ENCODE results near the gene MYO6. TPM values are rescaled to one million over a fixed set of nuclear protein-coding genes. Genes with fewer than 3 reads are reported as not detected.
"Not testable (repeated sequence)": the region's sequence is repeated elsewhere in the genome, so short reads cannot be mapped to it uniquely, and the experiment has no call there.

MYO6 gene
- total RNA-seq, result 10 to 100 TPM; 11.1 to 27.1 (median 15.6) TPM
- polyA plus RNA-seq, result 10 to 100 TPM; 15.1 to 19.1 (median 16.7) TPM
- long read RNA-seq, donor 1, result 0 reads
- long read RNA-seq, donor 2, partial matches to known transcripts, result 6 of 6 reads
- long read RNA-seq, donor 2, other reads (novel, unspliced or antisense), result 0 of 6 reads
- long read RNA-seq, donor 3, result 0 reads
- long read RNA-seq, donor 4, partial matches to known transcripts, result 14 of 16 reads
- long read RNA-seq, donor 4, other reads (novel, unspliced or antisense), result 2 of 16 reads
- long read RNA-seq, donor 5, partial matches to known transcripts, result 7 of 48 reads
- long read RNA-seq, donor 5, other reads (novel, unspliced or antisense), result 41 of 48 reads
- long read RNA-seq, donor 6, partial matches to known transcripts, result 5 of 5 reads
- long read RNA-seq, donor 6, other reads (novel, unspliced or antisense), result 0 of 5 reads
- long read RNA-seq, donor 7, result 0 reads
- long read RNA-seq, donor 8, partial matches to known transcripts, result 7 of 7 reads
- long read RNA-seq, donor 8, other reads (novel, unspliced or antisense), result 0 of 7 reads
- long read RNA-seq, donor 9, partial matches to known transcripts, result 7 of 7 reads
- long read RNA-seq, donor 9, other reads (novel, unspliced or antisense), result 0 of 7 reads
- long read RNA-seq, donor 10, result 0 reads

DNA sequence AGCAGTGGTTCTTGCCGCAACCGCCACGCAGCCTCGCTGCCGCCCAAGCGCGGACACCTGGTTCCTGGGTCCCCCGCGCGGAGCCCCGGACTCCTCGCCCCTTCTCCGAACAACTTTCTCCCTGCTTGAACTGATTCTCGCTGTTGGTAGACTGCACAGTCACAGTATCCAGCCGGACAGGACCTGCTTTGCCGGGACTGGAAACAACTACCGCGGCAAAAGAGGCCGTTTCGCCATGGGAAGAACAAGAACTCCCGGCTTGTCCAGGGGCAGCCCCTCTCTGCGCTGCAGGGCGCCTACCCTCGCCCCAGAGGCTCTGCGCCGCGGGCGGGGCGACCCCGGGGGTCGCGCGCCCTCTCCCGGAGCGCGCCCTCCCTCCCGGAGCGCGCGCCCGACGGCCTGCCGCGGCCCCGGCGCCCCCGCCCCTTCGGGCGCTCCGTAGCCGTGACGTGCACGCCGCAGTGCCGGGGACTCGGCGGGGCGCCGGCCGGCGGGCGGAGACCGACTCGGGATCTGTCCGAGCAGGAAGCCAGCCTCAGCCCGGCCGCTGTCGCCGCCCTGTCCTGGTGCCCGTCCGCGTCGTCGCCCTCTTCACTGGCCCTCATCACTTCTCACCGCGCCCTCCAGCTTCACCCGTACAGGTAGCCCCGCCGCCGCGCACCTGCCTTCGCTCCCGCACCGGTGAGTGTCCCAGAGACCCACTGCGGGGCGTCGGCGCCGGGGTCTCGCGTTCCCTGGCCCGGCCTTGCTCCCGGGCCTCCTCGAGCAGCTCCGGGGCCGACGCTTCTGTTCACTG, at the start of gene MYO6:
Gene MYO6, plus strand, starts transcription at position 497 of the 796 bp plus-strand sequence. CDS start 68,309 bp downstream, outside the sequence.
- intact Hi-C loops (cut with DNase I), result loop anchor here in 1 of 2 donors (5.0 kb wide), 1 partner anchor 107 kb away; no protein-coding TSS in a partner anchor
- TF ChIP-seq POLR2A (IDR thresholded peaks at IDR 0.05), result peak; percentile 84 to 88
- TF ChIP-seq, protein P1, sequence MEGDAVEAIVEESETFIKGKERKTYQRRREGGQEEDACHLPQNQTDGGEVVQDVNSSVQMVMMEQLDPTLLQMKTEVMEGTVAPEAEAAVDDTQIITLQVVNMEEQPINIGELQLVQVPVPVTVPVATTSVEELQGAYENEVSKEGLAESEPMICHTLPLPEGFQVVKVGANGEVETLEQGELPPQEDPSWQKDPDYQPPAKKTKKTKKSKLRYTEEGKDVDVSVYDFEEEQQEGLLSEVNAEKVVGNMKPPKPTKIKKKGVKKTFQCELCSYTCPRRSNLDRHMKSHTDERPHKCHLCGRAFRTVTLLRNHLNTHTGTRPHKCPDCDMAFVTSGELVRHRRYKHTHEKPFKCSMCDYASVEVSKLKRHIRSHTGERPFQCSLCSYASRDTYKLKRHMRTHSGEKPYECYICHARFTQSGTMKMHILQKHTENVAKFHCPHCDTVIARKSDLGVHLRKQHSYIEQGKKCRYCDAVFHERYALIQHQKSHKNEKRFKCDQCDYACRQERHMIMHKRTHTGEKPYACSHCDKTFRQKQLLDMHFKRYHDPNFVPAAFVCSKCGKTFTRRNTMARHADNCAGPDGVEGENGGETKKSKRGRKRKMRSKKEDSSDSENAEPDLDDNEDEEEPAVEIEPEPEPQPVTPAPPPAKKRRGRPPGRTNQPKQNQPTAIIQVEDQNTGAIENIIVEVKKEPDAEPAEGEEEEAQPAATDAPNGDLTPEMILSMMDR (IDR thresholded peaks at IDR 0.05), result no peak
- no peaks in the 10 kb centered on the region for H3K36me3 ChIP-seq (replicated peaks in 1 of 2)
- peaks cover 0 to 12% of the 10 kb centered on the region in 2 donors for H3K4me1 ChIP-seq (replicated peaks in 1 of 2)
- peak within 1 kb of the TSS; percentile 46 to 94 (median 90) for H3K4me3 ChIP-seq
- H3K9me3 ChIP-seq (replicated peaks in 1 of 3), result no peaks in the 10 kb centered on the region
- DNase-seq, result peak; percentile 69 to 79 (median 75)
- H3K27me3 ChIP-seq, result no peaks in the 10 kb centered on the region
- H3K27ac ChIP-seq, result peak within 1 kb of the TSS; percentile 45 to 91 (median 77)
- WGBS, 4 donors, result 1% methylated on average over 14 to 97 of the region's 97 CpGs; no CpG with 5 or more reads in 1 of the 4 donors

DNA sequence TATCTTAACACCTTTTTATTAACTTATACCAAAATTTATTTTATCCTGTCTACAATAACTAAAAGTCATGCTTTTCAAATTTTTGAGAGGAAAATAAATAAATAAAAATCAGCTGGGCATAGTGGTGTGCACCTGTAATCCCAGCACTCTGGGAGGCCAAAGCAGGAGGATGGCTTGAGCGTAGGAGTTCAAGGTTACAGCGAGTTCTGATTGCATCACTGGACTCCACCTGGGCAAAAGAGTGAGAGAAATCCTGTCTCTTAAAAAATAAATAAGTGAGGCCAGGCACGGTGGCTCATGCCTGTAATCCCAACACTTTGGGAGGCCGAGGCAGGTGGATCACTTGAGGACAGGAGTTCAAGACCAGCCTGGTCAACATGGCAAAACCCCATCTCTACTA, 40.7 kb upstream of the MYO6 start:
- WGBS, 4 donors, result 91 to 98% (median 96%) methylated on average over 4 of the region's 4 CpGs
- H3K4me3 ChIP-seq; intact Hi-C loops (cut with DNase I); H3K4me1 ChIP-seq (replicated peaks in 1 of 2); H3K9me3 ChIP-seq (replicated peaks in 1 of 3); H3K27ac ChIP-seq; H3K27me3 ChIP-seq; DNase-seq: not testable (repeated sequence)
- peaks cover 0 to 32% of the 10 kb centered on the region in 2 donors for H3K36me3 ChIP-seq (replicated peaks in 1 of 2)

DNA sequence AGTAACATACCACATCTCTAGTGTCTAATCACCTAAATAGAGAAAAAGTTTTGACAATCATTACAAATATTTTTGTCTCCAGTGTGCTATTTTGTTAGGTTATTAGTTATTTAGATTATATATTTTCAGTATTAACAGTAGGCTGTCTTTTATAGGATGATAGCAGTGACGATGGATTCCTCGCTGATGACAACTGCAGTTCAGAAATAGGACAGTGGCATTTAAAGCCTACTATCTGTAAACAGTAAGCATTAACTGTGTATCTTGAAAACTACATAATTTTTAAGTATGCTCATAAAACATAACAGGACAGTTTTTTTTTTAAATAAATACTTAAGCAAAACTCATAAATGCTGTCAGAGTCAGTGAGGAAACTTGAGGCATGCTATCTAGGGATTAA, 37.9 kb upstream of the MYO6 start:
- no peak overlapping the region for H3K4me3 ChIP-seq
- H3K27me3 ChIP-seq, result no peaks in the 10 kb centered on the region
- TF ChIP-seq, protein P1 (IDR thresholded peaks at IDR 0.05), result no peak
- TF ChIP-seq POLR2A (IDR thresholded peaks at IDR 0.05), result no peak
- no peak overlapping the region for H3K27ac ChIP-seq
- WGBS, 4 donors, result 98 to 99% (median 98%) methylated on average over 2 of the region's 2 CpGs
- DNase-seq, result no peak
- H3K4me1 ChIP-seq (replicated peaks in 1 of 2), result no peaks in the 10 kb centered on the region
- no peaks in the 10 kb centered on the region for H3K9me3 ChIP-seq (replicated peaks in 1 of 3)
- H3K36me3 ChIP-seq (replicated peaks in 1 of 2), result peaks cover 0 to 45% of the 10 kb centered on the region in 2 donors
- intact Hi-C loops (cut with DNase I), result no loop called here

DNA sequence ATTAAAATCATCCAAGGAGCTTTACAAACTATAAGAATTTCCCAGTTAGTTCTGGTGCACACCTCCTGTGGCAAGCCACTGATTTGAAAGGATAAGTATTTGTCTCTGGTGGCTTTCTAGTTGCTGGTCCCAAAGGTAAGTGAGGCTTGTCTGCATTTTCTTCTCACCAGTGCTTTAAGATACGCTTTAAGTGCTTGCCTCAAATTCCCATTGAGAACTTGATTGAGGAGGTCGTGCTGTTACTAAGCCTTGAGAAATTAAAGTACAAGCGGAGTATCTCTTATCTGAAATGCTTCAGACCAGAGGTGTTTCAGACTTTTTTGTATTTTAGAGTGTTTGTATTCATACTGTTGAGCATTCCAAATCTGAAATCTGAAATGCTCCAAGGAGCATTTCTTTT, 29.9 kb upstream of the MYO6 start:
- 86 to 100% (median 96%) methylated on average over 3 of the region's 3 CpGs for WGBS, 4 donors
- DNase-seq, result no peak
- no peak overlapping the region for H3K27ac ChIP-seq
- TF ChIP-seq, protein P1 (IDR thresholded peaks at IDR 0.05), result no peak
- TF ChIP-seq POLR2A (IDR thresholded peaks at IDR 0.05), result no peak
- H3K36me3 ChIP-seq (replicated peaks in 1 of 2), result peaks cover 0 to 15% of the 10 kb centered on the region in 2 donors
- H3K27me3 ChIP-seq, result no peaks in the 10 kb centered on the region
- no peaks in the 10 kb centered on the region for H3K9me3 ChIP-seq (replicated peaks in 1 of 3)
- no peaks in the 10 kb centered on the region for H3K4me1 ChIP-seq (replicated peaks in 1 of 2)
- intact Hi-C loops (cut with DNase I), result no loop called here
- H3K4me3 ChIP-seq, result no peak overlapping the region

Data from adrenal gland (tissue), 19 donors.